ENCODE measurements around the gene IGSF1.

IGSF1 gene

DNA sequence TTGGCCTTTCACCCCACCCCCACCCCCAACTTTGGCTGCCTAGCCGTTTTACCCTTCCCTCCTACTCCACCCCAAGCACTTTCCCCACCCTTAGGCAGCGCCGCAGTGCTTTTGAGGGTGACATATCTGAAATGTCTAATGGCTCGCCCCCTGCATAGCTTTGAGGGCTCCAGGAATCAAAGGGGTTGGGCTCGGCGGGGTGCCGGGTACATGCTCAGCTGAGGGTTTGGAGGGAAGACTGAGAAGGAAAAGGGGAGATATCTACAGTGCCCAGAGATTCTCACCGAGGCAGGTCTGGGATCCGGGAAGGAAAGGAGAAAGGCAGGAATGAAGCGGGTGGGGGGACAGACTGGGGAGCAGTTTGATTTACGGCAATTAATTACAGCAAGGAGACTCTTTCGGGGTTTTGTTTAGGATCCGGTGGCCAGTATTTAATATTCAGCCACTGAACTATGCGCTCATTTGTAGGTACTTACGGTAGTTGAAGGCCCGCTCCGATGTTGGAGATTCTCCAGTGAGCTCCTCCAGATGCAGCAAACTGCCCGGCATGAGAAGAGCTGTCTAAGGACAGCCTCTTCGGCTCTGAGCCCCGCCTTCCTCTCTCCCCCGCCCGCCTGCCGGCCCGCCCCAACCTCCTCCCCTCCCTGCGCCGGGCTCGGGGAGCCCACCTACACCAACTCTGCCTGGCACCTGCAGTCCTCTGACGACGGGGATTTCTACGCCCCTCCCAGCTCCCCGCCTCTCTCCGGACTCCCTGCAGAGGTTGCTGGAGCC is at the start of gene IGSF1:
IGSF1 (minus strand) TSS at position 569 of the 774 bp plus-strand sequence. CDS start 2,632 bp downstream, outside the sequence.
- no peak for DNase-seq (ENCODE audit: low read depth in 2 of 2)

GRCh38 chrX:131332331-131332730 is 43.2 kb upstream of the IGSF1 start:
- DNase-seq (ENCODE audit: low read depth in 2 of 2) = no peak

DNA sequence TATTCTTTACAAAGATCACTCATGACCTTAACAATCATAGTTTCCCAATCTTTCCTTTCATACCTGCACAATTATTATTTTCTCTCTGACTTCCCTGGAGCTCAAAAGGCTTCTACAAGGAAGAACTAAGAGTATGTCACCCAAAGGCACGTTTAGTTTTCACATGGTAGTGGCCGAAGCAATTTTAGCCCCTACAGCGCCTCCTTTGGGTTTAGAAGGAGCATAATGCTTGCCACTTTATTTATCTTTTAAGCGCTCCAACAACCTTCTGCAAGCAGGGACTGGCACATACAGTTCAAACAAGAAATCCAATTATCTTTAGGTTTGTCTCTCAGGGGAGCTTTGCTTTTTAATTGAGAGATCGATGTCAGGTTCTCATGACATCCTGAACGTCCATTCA is 42.0 kb upstream of the IGSF1 start:
- DNase-seq (ENCODE audit: low read depth in 2 of 2) = no peak

GRCh38 chrX:131330735-131331134 is 41.6 kb upstream of the IGSF1 start:
- no peak for DNase-seq (ENCODE audit: low read depth in 2 of 2)

GRCh38 chrX:131322651-131323050 is 33.5 kb upstream of the IGSF1 start:
- DNase-seq (ENCODE audit: low read depth in 2 of 2) = no peak

DNA sequence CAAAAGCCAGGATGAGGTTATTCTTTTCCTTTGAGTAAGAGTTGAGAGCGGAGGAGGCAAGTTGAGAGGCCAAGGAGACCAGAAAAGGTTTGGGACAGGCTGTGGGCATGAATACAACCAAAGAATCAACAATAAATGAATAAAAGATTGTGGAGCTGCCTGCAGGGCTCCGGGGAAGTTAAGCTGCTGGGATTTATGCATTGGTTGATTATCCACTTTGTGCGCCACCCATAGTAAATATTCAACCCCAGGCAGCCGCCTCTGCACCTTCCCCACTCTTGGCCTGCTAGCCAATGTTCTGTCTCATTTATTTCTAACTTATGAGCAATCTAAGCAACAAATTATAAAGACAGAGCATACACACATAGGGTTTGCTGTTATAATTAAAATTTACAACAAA is 28.2 kb upstream of the IGSF1 start:
- DNase-seq (ENCODE audit: low read depth in 2 of 2) = no peak

GRCh38 chrX:131316260-131316659 is 27.2 kb upstream of the IGSF1 start:
- no peak for DNase-seq (ENCODE audit: low read depth in 2 of 2)

- no peak for DNase-seq (ENCODE audit: low read depth in 2 of 2)
Observed at GRCh38 chrX:131308980-131309379, 19.9 kb upstream of the IGSF1 start.

- DNase-seq (ENCODE audit: low read depth in 2 of 2) = no peak
Observed at GRCh38 chrX:131306601-131307000, 17.5 kb upstream of the IGSF1 start.

- DNase-seq (ENCODE audit: low read depth in 2 of 2) = no peak
Observed at GRCh38 chrX:131305926-131306325, 16.8 kb upstream of the IGSF1 start.

DNA sequence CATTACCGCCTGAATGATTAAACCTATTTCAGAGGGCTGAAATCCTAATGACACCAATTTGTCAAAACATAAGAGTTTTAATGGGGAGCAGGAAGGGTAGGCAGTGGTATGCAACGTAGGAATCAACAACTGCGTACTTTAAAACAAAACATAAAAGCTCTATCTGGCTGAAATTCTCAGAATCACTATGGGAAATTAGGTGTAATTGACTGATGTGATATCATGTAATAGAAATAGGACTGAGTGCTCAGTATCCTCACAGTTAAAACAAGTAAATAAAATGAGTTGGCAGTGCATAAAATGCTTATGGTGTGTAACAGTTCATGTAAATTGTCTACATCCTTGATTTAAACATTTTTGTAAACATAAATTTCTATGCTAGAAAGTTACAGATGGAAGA is 13.6 kb upstream of the IGSF1 start:
- no peak for DNase-seq (ENCODE audit: low read depth in 2 of 2)

DNA sequence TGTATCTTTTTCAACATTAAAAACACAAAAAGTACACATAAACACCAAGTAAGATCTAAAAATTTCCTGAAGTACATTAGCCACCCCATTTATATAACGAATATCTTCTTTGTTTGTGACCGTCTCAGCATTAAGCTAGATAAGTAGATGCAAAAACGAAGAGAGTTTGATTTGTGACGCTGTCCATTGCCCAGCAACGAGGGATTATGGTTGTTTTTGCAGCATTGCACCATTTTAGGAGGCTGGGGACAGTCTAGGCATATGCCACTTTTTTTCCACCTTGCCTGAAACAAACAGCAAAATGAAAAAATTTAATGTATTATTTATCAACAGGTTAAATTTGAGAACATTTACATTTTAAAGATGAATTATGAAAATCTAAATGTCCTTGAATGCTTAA is 12.0 kb upstream of the IGSF1 start:
- no peak for DNase-seq (ENCODE audit: low read depth in 2 of 2)

DNA sequence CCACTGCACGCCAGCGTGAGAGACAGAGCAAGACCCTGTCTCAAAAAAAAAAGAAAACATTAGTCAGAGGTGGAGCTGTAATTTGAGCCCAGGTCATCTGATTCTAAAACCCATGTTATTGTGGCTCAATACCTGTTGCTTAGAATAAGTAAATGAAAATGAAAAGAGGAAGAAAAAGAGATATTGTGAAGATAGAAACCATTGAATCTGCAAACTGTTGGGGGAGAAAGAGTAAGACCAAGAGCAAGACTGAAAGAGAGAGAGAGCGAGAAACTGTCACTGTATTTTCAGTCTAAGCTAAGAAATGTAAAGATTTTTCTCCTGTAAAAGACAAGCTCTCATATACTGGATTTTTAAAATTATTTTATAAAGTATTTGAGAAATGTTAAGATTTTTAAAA is 9.7 kb upstream of the IGSF1 start:
- DNase-seq (ENCODE audit: low read depth in 2 of 2) = no peak

GRCh38 chrX:131298036-131298435 is 8.9 kb upstream of the IGSF1 start:
- no peak for DNase-seq (ENCODE audit: low read depth in 2 of 2)

GRCh38 chrX:131289527-131289926 is 421 bp upstream of the IGSF1 start:
- DNase-seq (ENCODE audit: low read depth in 2 of 2) = no peak

GRCh38 chrX:131288188-131288587 is 918 bp downstream of the IGSF1 start:
- no peak for DNase-seq (ENCODE audit: low read depth in 2 of 2)

DNA sequence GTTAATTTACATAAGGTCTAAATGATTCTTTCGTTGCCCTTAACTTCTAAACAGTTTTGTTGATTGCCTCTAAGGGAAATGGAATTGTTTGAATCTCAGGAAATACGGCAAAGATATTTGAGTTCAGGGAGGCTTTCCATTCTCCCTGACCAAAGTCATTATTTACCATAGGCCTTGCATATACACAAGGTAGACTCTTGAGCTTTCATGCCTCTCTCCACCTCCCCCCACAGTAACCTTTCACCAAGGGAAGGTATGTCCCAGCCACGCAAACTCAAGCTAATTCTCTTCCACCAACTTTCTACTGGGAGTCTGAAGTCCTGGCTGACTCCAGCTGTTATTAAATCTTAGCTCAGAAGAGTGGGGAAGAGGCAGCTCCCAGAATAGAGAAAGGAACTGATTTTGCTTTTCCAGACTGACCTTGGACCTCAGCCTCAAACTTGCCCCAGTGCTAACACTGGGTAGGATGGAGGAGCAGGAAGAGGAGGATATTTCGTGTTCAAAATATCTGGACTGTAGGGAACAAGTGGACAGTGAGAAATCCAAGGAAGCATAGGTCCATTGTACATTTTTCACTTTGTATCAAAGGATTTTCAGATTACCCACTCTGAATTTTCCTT is 1.4 kb downstream of the IGSF1 start:
- no peak for DNase-seq (ENCODE audit: low read depth in 2 of 2)

- no peak for DNase-seq (ENCODE audit: low read depth in 2 of 2)
Observed at GRCh38 chrX:131279617-131280016, 9.5 kb downstream of the IGSF1 start.

GRCh38 chrX:131279197-131279596 is 9.9 kb downstream of the IGSF1 start:
- DNase-seq (ENCODE audit: low read depth in 2 of 2) = no peak

DNA sequence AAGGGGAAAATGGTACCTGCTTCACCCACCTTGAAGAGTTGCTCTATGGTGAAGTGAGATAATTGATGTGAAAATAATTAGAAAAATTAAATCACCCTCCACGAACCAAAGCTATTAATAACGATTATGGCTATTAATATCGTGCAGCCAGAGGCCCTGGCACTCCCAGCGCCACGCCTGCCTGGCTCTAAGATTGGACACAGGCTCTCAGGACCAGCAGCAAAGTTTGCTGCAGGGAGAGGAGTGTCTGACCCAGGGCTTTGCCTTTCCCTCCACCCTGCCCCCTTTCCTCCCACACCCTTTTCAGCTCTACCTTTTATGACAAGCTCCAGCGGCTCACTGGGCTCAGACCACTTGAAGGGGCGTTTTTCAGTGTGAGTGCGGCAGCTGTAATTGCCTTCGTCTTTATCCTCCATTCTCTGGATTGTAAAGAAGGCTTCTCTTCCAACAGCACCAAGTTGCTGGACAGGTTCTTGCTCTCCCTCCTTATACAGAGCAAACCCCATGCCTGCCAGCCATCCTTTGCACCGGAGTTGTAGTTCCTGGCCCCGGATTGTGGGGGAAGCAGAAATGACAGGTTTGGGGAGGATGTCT is 11.5 kb downstream of the IGSF1 start:
- DNase-seq (ENCODE audit: low read depth in 2 of 2) = no peak

DNA sequence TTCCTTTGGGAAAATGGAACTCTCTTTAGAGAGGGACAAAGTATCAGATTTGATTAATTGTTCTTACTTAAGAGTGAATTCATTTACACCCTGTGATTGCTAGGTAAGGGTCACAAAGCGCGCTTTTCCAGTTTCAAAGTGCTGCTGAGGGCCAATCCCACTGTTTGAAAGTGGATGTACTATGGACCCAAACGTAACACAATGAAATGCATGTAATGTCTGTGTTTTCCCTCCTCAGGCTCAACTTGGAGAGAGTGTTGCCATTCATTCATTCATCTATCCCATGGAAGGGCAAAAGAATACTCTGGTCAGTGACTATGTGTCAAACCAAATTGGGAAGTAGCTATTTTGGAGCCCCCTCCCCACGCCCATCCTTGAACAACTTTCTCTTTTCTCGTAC is 16.1 kb downstream of the IGSF1 start:
- DNase-seq (ENCODE audit: low read depth in 2 of 2) = no peak

DNA sequence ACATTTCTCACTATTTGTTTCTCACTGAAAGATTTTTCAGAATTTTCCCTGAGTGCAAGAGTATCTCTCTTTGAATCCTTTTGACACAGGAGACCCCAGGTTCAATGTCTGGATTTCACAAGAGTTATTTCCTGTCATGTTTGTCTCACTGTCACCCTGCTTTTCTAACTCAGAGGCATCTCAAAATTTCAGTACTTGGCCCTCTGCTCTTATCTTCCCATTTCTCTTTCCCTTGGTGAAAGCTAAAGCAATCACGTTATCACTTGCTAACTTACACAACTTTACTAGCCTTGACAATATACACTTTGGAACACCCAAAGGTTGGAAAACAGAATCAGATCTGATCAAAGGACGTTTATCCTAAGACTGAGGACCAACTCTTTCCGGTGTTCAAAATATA is 17.3 kb downstream of the IGSF1 start:
- no peak for DNase-seq (ENCODE audit: low read depth in 2 of 2)

GRCh38 chrX:131271274-131271673 is 17.8 kb downstream of the IGSF1 start:
- DNase-seq (ENCODE audit: low read depth in 2 of 2) = no peak

Measured in stimulated activated CD4-positive, alpha-beta T cell treated with anti-CD3 and anti-CD28 coated beads, Interleukin-1b, Interleukin-23, amount 100 ng/mL, for 1 hour (primary cell).